Endothelial cell of umbilical vein (primary cell): ENCODE data around the gene SERPINI1. TPM values are rescaled to one million over a fixed set of nuclear protein-coding genes. Genes with fewer than 3 reads are reported as not detected.

Experiments
- BruUV-seq: library from RNA; stranded (reverse); fragments of 400-500 nt; replicated peaks from 2 replicates; lab custom pipeline; 2021; lab: Mats Ljungman, UMichigan
- CTCF ChIA-PET: fragments of 300-600, 350-600 bp; sonication (Branson Sonifier 250); formaldehyde crosslinking; loops from one replicate; lab custom pipeline; 2021; ENCODE audit warnings: antibody characterized with exemption, inconsistent platforms; lab: Charles Lee
- POLR2A ChIA-PET: fragments of 300-600, 350-600 bp; sonication (Branson Sonifier 250); formaldehyde crosslinking; loops from one replicate; lab custom pipeline; 2021; ENCODE audit warnings: antibody characterized with exemption, inconsistent platforms; lab: Charles Lee
- DNase-seq: peaks from one replicate; pipeline ENCODE4 v3.0.0-alpha.2; 2011; ENCODE audit warnings: low read depth, low spot score
- FAIRE-seq: peaks from 2 replicates; lab custom pipeline; 2011; peaks lifted over from hg19 to GRCh38; lab: Jason Lieb, UNC
- H2AFZ ChIP-seq: 2 replicates; pipeline ENCODE4 v1.6.0; 2012; ENCODE audit warnings: low read depth, low read length, control low read depth, inconsistent platforms
- H3K27ac ChIP-seq: 2 replicates; pipeline ENCODE4 v1.5.1; 2011; ENCODE audit warnings: low read depth, mild to moderate bottlenecking, control low read depth, low read length, moderate library complexity; ENCODE audit not compliant: insufficient read depth
- H3K27me3 ChIP-seq, 2 experiments: 2 replicates each; pipeline versions ENCODE4 v1.6.0 to v1.6.1; 2011; ENCODE audit warnings: low read length in 2 of 2, mixed read lengths in 1 of 2; ENCODE audit not compliant: control insufficient read depth in 2 of 2, insufficient read depth in 2 of 2
- H3K36me3 ChIP-seq, 2 experiments: 2 replicates in 1 of 2; 3 replicates in 1 of 2; pipeline ENCODE4 v1.5.1; 2011; ENCODE audit warnings: low read length in 2 of 2, mild to moderate bottlenecking in 1 of 2, moderate library complexity in 1 of 2; ENCODE audit not compliant: control insufficient read depth in 2 of 2, insufficient read depth in 2 of 2; ENCODE audit errors: extremely low read depth in 1 of 2
- H3K4me1 ChIP-seq: 3 replicates; pipeline ENCODE4 v1.5.1; 2011; ENCODE audit warnings: mild to moderate bottlenecking, low read length; ENCODE audit not compliant: control insufficient read depth, insufficient read depth; ENCODE audit errors: extremely low read depth
- H3K4me2 ChIP-seq: 2 replicates; pipeline ENCODE4 v1.6.1; 2011; ENCODE audit warnings: low read length, control low read depth, mixed read lengths; ENCODE audit not compliant: insufficient read depth
- H3K4me3 ChIP-seq, 3 experiments: fragments of 200-600 bp in 1 of 3; sonication (generic), shearing (Covaris generic) in 1 of 3; replicated peaks in 1 of 3; 2 replicates each; pipeline ENCODE4 v1.5.1; 2011 to 2016; ENCODE audit warnings: control low read depth in 3 of 3, low read length in 3 of 3, mild to moderate bottlenecking in 2 of 3, inconsistent platforms in 1 of 3, low read depth in 1 of 3, moderate library complexity in 1 of 3; ENCODE audit not compliant: insufficient read depth in 1 of 3
- H3K79me2 ChIP-seq: 2 replicates; pipeline ENCODE4 v1.6.0; 2012; ENCODE audit warnings: low read length, inconsistent platforms; ENCODE audit not compliant: control insufficient read depth, insufficient read depth
- H3K9ac ChIP-seq: replicated peaks from 2 replicates; pipeline ENCODE3; 2011; ENCODE audit warnings: low read length, control low read depth; ENCODE audit not compliant: insufficient read depth; ENCODE audit errors: extremely low read depth
- H3K9me1 ChIP-seq: replicated peaks from 3 replicates; pipeline ENCODE4 v1.6.0; 2011; ENCODE audit warnings: mild to moderate bottlenecking, low read length; ENCODE audit not compliant: control insufficient read depth, insufficient read depth; ENCODE audit errors: extremely low read depth
- H3K9me3 ChIP-seq: replicated peaks from 2 replicates; pipeline ENCODE4 v1.5.1; 2012; ENCODE audit warnings: low read length, inconsistent platforms; ENCODE audit not compliant: control insufficient read depth, insufficient read depth
- H4K20me1 ChIP-seq: replicated peaks from 2 replicates; pipeline ENCODE3; 2011; ENCODE audit warnings: mild to moderate bottlenecking, low read length; ENCODE audit not compliant: control insufficient read depth, insufficient read depth; ENCODE audit errors: extremely low read depth
- CTCF ChIP-seq, 2 donors: IDR thresholded peaks; 1 replicate in 1 of 2; 2 replicates in 1 of 2; pipeline ENCODE4 v1.5.1; 2011; ENCODE audit warnings: low read length in 2 of 2, mild to moderate bottlenecking in 2 of 2, moderate library complexity in 2 of 2, control low read depth in 1 of 2, inconsistent platforms in 1 of 2, low read depth in 1 of 2; ENCODE audit not compliant: insufficient read depth in 1 of 2; ENCODE audit errors: extremely low read depth in 1 of 2
- EZH2 ChIP-seq: IDR thresholded peaks from 2 replicates; pipeline ENCODE4 v1.6.1; 2012; ENCODE audit warnings: borderline replicate concordance, low read depth, mild to moderate bottlenecking, moderate library complexity, low read length, inconsistent platforms; ENCODE audit not compliant: severe bottlenecking
- FOS ChIP-seq: IDR thresholded peaks from 2 replicates; pipeline ENCODE4 v1.6.1; 2011; ENCODE audit warnings: mild to moderate bottlenecking, low read length, moderate library complexity, borderline replicate concordance; ENCODE audit not compliant: insufficient read depth
- GATA2 ChIP-seq: IDR thresholded peaks from 2 replicates; pipeline ENCODE4 v1.7.0; 2011; ENCODE audit warnings: low read depth, mild to moderate bottlenecking, moderate library complexity, mixed read lengths, low read length; ENCODE audit not compliant: insufficient read length, insufficient read depth
- JUN ChIP-seq: IDR thresholded peaks from 2 replicates; pipeline ENCODE4 v1.6.1; 2011; ENCODE audit warnings: borderline replicate concordance, low read depth; ENCODE audit not compliant: insufficient read length, insufficient read depth
- MAX ChIP-seq: IDR thresholded peaks from 2 replicates; pipeline ENCODE4 v1.6.1; 2011; ENCODE audit not compliant: insufficient read depth, insufficient read length
- MYC ChIP-seq: IDR thresholded peaks from one replicate; pipeline ENCODE4 v1.6.1; 2011; ENCODE audit warnings: mild to moderate bottlenecking, low read depth, low read length
- POLR2A ChIP-seq: IDR thresholded peaks from 2 replicates; pipeline ENCODE4 v1.6.1; 2012; ENCODE audit warnings: low read depth, mild to moderate bottlenecking, control low read depth, low read length
- POLR2AphosphoS5 ChIP-seq: IDR thresholded peaks from 2 replicates; pipeline ENCODE4 v1.6.1; 2012; ENCODE audit warnings: low read depth, mild to moderate bottlenecking, control low read depth, low read length, moderate library complexity; ENCODE audit not compliant: insufficient read depth
- dilution Hi-C: fragments of 300-500 bp; cut with MboI; formaldehyde crosslinking; loops from one replicate; pipeline ENCODE4 v1.15.0; 2019; ENCODE audit warnings: low sequenced_read_pairs; ENCODE audit not compliant: extremely low pct_ligation_motif_present
- intact Hi-C: fragments of 100-400 bp; cut with micrococcal nuclease; formaldehyde crosslinking; loops from one replicate; pipeline ENCODE4 v1.10.0; 2022
- polyA plus RNA-seq, 4 experiments: library from polyadenylated mRNA; depleted of rRNA in 3 of 4; stranded (reverse) in 3 of 4; unstranded in 1 of 4; fragments of >200 nt; gene quantifications; 2 replicates each; pipeline versions ENCODE4 v1.2.1 to v1.2.3, GENCODE V29; 2011 to 2012; ENCODE audit warnings: missing spikeins in 1 of 4
- total RNA-seq: library from RNA; stranded (reverse); gene quantifications from 2 replicates; pipeline ENCODE4 v1.2.3, GENCODE V29; 2021

The SERPINI1 gene
- total and polyA plus RNA-seq, 2 donors (not counting 3 experiments of a cell fraction or from before 2014, with no cell fraction given): 0.22 to 0.28 TPM

GRCh38 chr3:167733961-167734497 is 1.5 kb upstream of the SERPINI1 start:
- POLR2A ChIA-PET: no interaction called here
- Histone ChIP-seq H3K36me3 (no peaks in the 10 kb centered on the region), H4K20me1 (peaks cover 5% of the 10 kb centered on the region), H3K4me1 (peaks cover 10% of the 10 kb centered on the region), H3K27me3 (peaks cover 0 to 9% of the 10 kb centered on the region in 2 experiments), H3K27ac (peak overlapping the region; percentile 21), H3K4me3 (peak overlapping the region; percentile 48 to 66 (median 61)), H3K79me2 (peaks cover 54% of the 10 kb centered on the region), H3K4me2 (peak overlapping the region; percentile 85), H3K9me1 (no peaks in the 10 kb centered on the region), H3K9me3 (no peaks in the 10 kb centered on the region), H2AFZ (peak overlapping the region; percentile 92), H3K9ac (peak overlapping the region; percentile 48)
- no peak for DNase-seq
- no peak for TF ChIP-seq FOS
- TF ChIP-seq MAX: no peak
- TF ChIP-seq POLR2AphosphoS5: no peak
- TF ChIP-seq EZH2: no peak
- no peak for TF ChIP-seq POLR2A
- no peak for TF ChIP-seq MYC
- no peak for TF ChIP-seq JUN
- no peak for TF ChIP-seq GATA2
- no peak for TF ChIP-seq CTCF (IDR thresholded peaks at IDR 0.05; ENCODE audit: extremely low read depth in 1 of 2, insufficient read depth in 1 of 2, low read depth in 1 of 2, low read length in 2 of 2)
- no peak for FAIRE-seq
- CTCF ChIA-PET: no interaction called here
- TSS peak; percentile 24 for BruUV-seq
- dilution Hi-C loops: no loop called here
- intact Hi-C loops: no loop called here
